H9 (cell line): ENCODE data around the gene TNNT2. TPM values are rescaled to one million over a fixed set of nuclear protein-coding genes. Genes with fewer than 3 reads are reported as not detected.

ENCODE experiments used
- DNase-seq: peaks from one replicate; pipeline ENCODE4 v3.0.0-alpha.2; 2017
- H2AFZ ChIP-seq: one replicate; pipeline ENCODE4 v1.6.1; 2013; ENCODE audit warnings: mild to moderate bottlenecking, low read length, control low read depth, moderate library complexity
- H2AK5ac ChIP-seq: 2 replicates; pipeline ENCODE4 v1.6.1; 2013; ENCODE audit warnings: low read length, control low read depth, mixed read lengths; ENCODE audit not compliant: insufficient read length
- H2BK120ac ChIP-seq: one replicate; pipeline ENCODE4 v1.6.1; 2013; ENCODE audit warnings: low read depth, mild to moderate bottlenecking, low read length, control low read depth, inconsistent platforms; ENCODE audit not compliant: poor library complexity, severe bottlenecking
- H2BK12ac ChIP-seq: 2 replicates; pipeline ENCODE4 v1.6.1; 2013; ENCODE audit warnings: low read length, control low read depth, mixed read lengths, low read depth; ENCODE audit not compliant: insufficient read length
- H2BK15ac ChIP-seq: 2 replicates; pipeline ENCODE4 v1.6.1; 2013; ENCODE audit warnings: low read depth, low read length, control low read depth
- H2BK20ac ChIP-seq: one replicate; pipeline ENCODE4 v1.6.1; 2013; ENCODE audit warnings: low read depth, mild to moderate bottlenecking, low read length, control low read depth, inconsistent platforms; ENCODE audit not compliant: poor library complexity, severe bottlenecking
- H2BK5ac ChIP-seq: 2 replicates; pipeline ENCODE4 v1.6.1; 2013; ENCODE audit warnings: low read length, control low read depth, mixed read lengths; ENCODE audit not compliant: insufficient read length
- H3K14ac ChIP-seq: 2 replicates; pipeline ENCODE4 v1.6.1; 2013; ENCODE audit warnings: low read length, control low read depth; ENCODE audit not compliant: insufficient read depth
- H3K18ac ChIP-seq: 2 replicates; pipeline ENCODE4 v1.6.1; 2013; ENCODE audit warnings: low read depth, mild to moderate bottlenecking, mixed read lengths, low read length, control low read depth; ENCODE audit not compliant: insufficient read length
- H3K23ac ChIP-seq: 2 replicates; pipeline ENCODE4 v1.6.1; 2013; ENCODE audit warnings: low read length, control low read depth, mixed read lengths, low read depth; ENCODE audit not compliant: insufficient read length
- H3K23me2 ChIP-seq: 2 replicates; pipeline ENCODE4 v1.6.1; 2013; ENCODE audit warnings: low read depth, mild to moderate bottlenecking, mixed read lengths, low read length, control low read depth; ENCODE audit not compliant: insufficient read length, poor library complexity, severe bottlenecking
- H3K27ac ChIP-seq: 2 replicates; pipeline ENCODE4 v1.5.1; 2013; ENCODE audit warnings: low read length, control low read depth, mixed read lengths, low read depth; ENCODE audit not compliant: insufficient read length
- H3K27me3 ChIP-seq: 2 replicates; pipeline ENCODE4 v1.6.1; 2013; ENCODE audit warnings: low read length, control low read depth, inconsistent platforms; ENCODE audit not compliant: insufficient read depth
- H3K4ac ChIP-seq: 2 replicates; pipeline ENCODE4 v1.6.1; 2013; ENCODE audit warnings: low read depth, mild to moderate bottlenecking, control low read depth, inconsistent platforms, low read length, moderate library complexity
- H3K4me1 ChIP-seq: 2 replicates; pipeline ENCODE4 v1.6.1; 2013; ENCODE audit warnings: low read length, control low read depth, inconsistent platforms; ENCODE audit not compliant: insufficient read depth
- H3K4me2 ChIP-seq: 2 replicates; pipeline ENCODE4 v1.6.1; 2013; ENCODE audit warnings: low read length, control low read depth, mixed read lengths; ENCODE audit not compliant: insufficient read length, insufficient read depth
- H3K56ac ChIP-seq: 2 replicates; pipeline ENCODE4 v1.6.1; 2013; ENCODE audit warnings: low read depth, mild to moderate bottlenecking, mixed read lengths, low read length, control low read depth; ENCODE audit not compliant: insufficient read length
- H3K79me1 ChIP-seq: 2 replicates; pipeline ENCODE4 v1.6.1; 2013; ENCODE audit warnings: low read depth, mild to moderate bottlenecking, moderate library complexity, low read length, control low read depth, inconsistent platforms; ENCODE audit not compliant: insufficient read depth, poor library complexity, severe bottlenecking
- H3K79me2 ChIP-seq: 2 replicates; pipeline ENCODE4 v1.6.1; 2013; ENCODE audit warnings: low read length, control low read depth, inconsistent platforms; ENCODE audit not compliant: insufficient read depth
- H3K9ac ChIP-seq: 2 replicates; pipeline ENCODE4 v1.6.1; 2013; ENCODE audit warnings: low read length, control low read depth, mixed read lengths; ENCODE audit not compliant: insufficient read length; ENCODE audit errors: extremely low read depth
- H3K9me3 ChIP-seq: one replicate; pipeline ENCODE4 v1.6.1; 2013; ENCODE audit warnings: low read depth, low read length, inconsistent platforms; ENCODE audit not compliant: control insufficient read depth
- H3T11ph ChIP-seq: one replicate; pipeline ENCODE4 v1.6.1; 2013; ENCODE audit warnings: mild to moderate bottlenecking, low read length, control low read depth, inconsistent platforms
- H4K20me1 ChIP-seq: one replicate; pipeline ENCODE4 v1.6.1; 2013; ENCODE audit not compliant: control insufficient read depth, insufficient read length, insufficient read depth
- H4K5ac ChIP-seq: 2 replicates; pipeline ENCODE4 v1.6.1; 2013; ENCODE audit warnings: low read depth, mild to moderate bottlenecking, mixed read lengths, low read length, control low read depth; ENCODE audit not compliant: insufficient read length
- H4K8ac ChIP-seq: replicated peaks from 2 replicates; pipeline ENCODE4 v1.6.1; 2013; ENCODE audit warnings: low read length, control low read depth, mixed read lengths, low read depth; ENCODE audit not compliant: insufficient read length
- H4K91ac ChIP-seq: 2 replicates; pipeline ENCODE4 v1.6.1; 2013; ENCODE audit warnings: low read depth, mild to moderate bottlenecking, moderate library complexity, mixed read lengths, low read length, control low read depth; ENCODE audit not compliant: insufficient read length
- H3K27ac Mint-ChIP-seq, 3 experiments: 2 replicates in 2 of 3; 3 replicates in 1 of 3; pipeline ENCODE4 v1.8.0; 2020 to 2021; ENCODE audit warnings: mixed read lengths in 3 of 3, mild to moderate bottlenecking in 1 of 3, moderate library complexity in 1 of 3
- H3K27me3 Mint-ChIP-seq: 2 replicates; pipeline ENCODE4 v1.8.0; 2021; ENCODE audit warnings: low read depth, mild to moderate bottlenecking, moderate library complexity, mixed read lengths
- H3K36me3 Mint-ChIP-seq, 3 experiments: 2 replicates in 2 of 3; 3 replicates in 1 of 3; pipeline ENCODE4 v1.8.0; 2020 to 2021; ENCODE audit warnings: low read depth in 3 of 3, mixed read lengths in 3 of 3; ENCODE audit not compliant: insufficient read depth in 1 of 3
- H3K4me1 Mint-ChIP-seq, 2 experiments: 2 replicates each; pipeline ENCODE4 v1.8.0; 2020; ENCODE audit warnings: mixed read lengths in 2 of 2
- H3K4me3 Mint-ChIP-seq, 2 experiments: 2 replicates in 1 of 2; 3 replicates in 1 of 2; pipeline ENCODE4 v1.8.0; 2020 to 2021; ENCODE audit warnings: mild to moderate bottlenecking in 2 of 2, mixed read lengths in 2 of 2, moderate library complexity in 1 of 2
- H3K9me3 Mint-ChIP-seq, 2 experiments: 2 replicates in 1 of 2; 3 replicates in 1 of 2; pipeline ENCODE4 v1.8.0; 2020; ENCODE audit warnings: mild to moderate bottlenecking in 2 of 2, mixed read lengths in 2 of 2, moderate library complexity in 1 of 2
- CTCF ChIP-seq: fragments of 200-600 bp; sonication (generic); conservative IDR thresholded peaks from 3 replicates; pipeline ENCODE4 v1.8.0; 2021; ENCODE audit warnings: antibody characterized with exemption, mild to moderate bottlenecking
- WGBS: extraction: QIAGEN DNeasy Blood & Tissue Kit; methylation state at CpG from one replicate; pipeline ENCODE4 v1.1.7; 2013; ENCODE audit warnings: missing lambda C conversion rate, low lambda C conversion rate, mixed read lengths; ENCODE audit not compliant: insufficient read length; ENCODE audit errors: extremely low coverage; 5-methylcytosine and 5-hydroxymethylcytosine counted together
- total RNA-seq: library from RNA; stranded (reverse); gene quantifications from 2 replicates; pipeline ENCODE4 v1.2.1, GENCODE V29; 2021

The TNNT2 gene
- total RNA-seq, 1 experiment from 2014 or later: 8.6 TPM

GRCh38 chr1:201357211-201357610 is 20.3 kb downstream of the TNNT2 start:
- Mint-ChIP-seq H3K36me3 (no peaks in the 10 kb centered on the region), H3K27me3 (no peaks in the 10 kb centered on the region; the same call in none of the 2 replicates), H3K4me3 (no peak overlapping the region; a peak in 1 of 5 replicates), H3K27ac (no peak overlapping the region), H3K4me1 (peaks cover 12 to 24% of the 10 kb centered on the region in 2 experiments), H3K9me3 (no peaks in the 10 kb centered on the region)
- no peak overlapping the region for H3K4me2 ChIP-seq
- no peak overlapping the region for H4K91ac ChIP-seq
- no peak overlapping the region for H2BK120ac ChIP-seq
- H3K18ac ChIP-seq: no peak overlapping the region
- H3K23me2 ChIP-seq: no peaks in the 10 kb centered on the region
- no peak for DNase-seq
- no peak overlapping the region for H3K9ac ChIP-seq
- H2AK5ac ChIP-seq: no peak overlapping the region
- H2BK20ac ChIP-seq: no peak overlapping the region
- H3K79me1 ChIP-seq: no peaks in the 10 kb centered on the region
- no peaks in the 10 kb centered on the region for H3K27me3 ChIP-seq
- no peaks in the 10 kb centered on the region for H3K9me3 ChIP-seq
- H3K14ac ChIP-seq: no peak overlapping the region
- H2BK15ac ChIP-seq: no peak overlapping the region
- TF ChIP-seq CTCF: no peak
- no peak overlapping the region for H4K5ac ChIP-seq
- H3K4ac ChIP-seq: no peak overlapping the region
- WGBS: no CpG with 5 or more reads among the region's 8 CpGs
- no peak overlapping the region for H3T11ph ChIP-seq
- no peak overlapping the region for H4K8ac ChIP-seq
- H3K23ac ChIP-seq: no peak overlapping the region
- no peak overlapping the region for H2AFZ ChIP-seq
- H3K79me2 ChIP-seq: no peaks in the 10 kb centered on the region
- H3K56ac ChIP-seq: no peak overlapping the region
- H2BK12ac ChIP-seq: no peak overlapping the region
- H3K4me1 ChIP-seq: no peaks in the 10 kb centered on the region
- H2BK5ac ChIP-seq: no peak overlapping the region
- H3K27ac ChIP-seq: no peak overlapping the region
- no peaks in the 10 kb centered on the region for H4K20me1 ChIP-seq
